ENCODE data around the gene KASH5. TPM values are rescaled to one million over a fixed set of nuclear protein-coding genes. Genes with fewer than 3 reads are reported as not detected.

KASH5 gene
- total and polyA plus RNA-seq, 2 of the 13 experiments (the other 11 are each of a cell fraction or from before 2014, with no cell fraction given), result not detected

- ChIA-PET POLR2A (no interaction called here), CTCF (ENCODE audit: low intra/inter-chr PET ratio, low total read pairs) (no interaction called here)
- intact Hi-C loops (cut with micrococcal nuclease; ENCODE audit: unreplicated experiment) (no loop called here), in situ Hi-C loops (cut with HindIII; ENCODE audit: extremely low pct_ligation_motif_present, low pct_unique_long_range_greater_than_20kb) (no loop called here)
- Histone ChIP-seq H4K20me1 (ENCODE audit: insufficient read depth, low read length) (no peaks in the 10 kb centered on the region), H3K4me1 (ENCODE audit: insufficient read depth, low read length) (no peaks in the 10 kb centered on the region), H3K9ac (ENCODE audit: insufficient read depth, low read depth, low read length) (no peak overlapping the region), H3K27ac (ENCODE audit: extremely low read length, insufficient read depth, low read length) (no peak overlapping the region), H3K27me3 (ENCODE audit: control insufficient read depth in 1 of 2, insufficient read depth in 2 of 2, low read length in 2 of 2) (no peaks in the 10 kb centered on the region), H3K36me3 (replicated peaks in 1 of 2; ENCODE audit: control insufficient read depth in 1 of 2, insufficient read depth in 2 of 2, low read length in 2 of 2) (peaks cover 3 to 5% of the 10 kb centered on the region in 2 experiments; a peak in 2 of 5 replicates), H3K4me2 (ENCODE audit: low read depth, low read length) (no peak overlapping the region), H3K9me3 (ENCODE audit: low read length) (no peaks in the 10 kb centered on the region), H2AFZ (ENCODE audit: low read length) (no peak overlapping the region), H3K4me3 (replicated peaks in 1 of 3; ENCODE audit: insufficient read depth in 1 of 3, low read depth in 2 of 3, low read length in 3 of 3) (no peak overlapping the region), H3K79me2 (ENCODE audit: insufficient read depth, low read length) (no peaks in the 10 kb centered on the region)
- 99% methylated on average over 26 of the region's 39 CpGs for WGBS (ENCODE audit: low lambda C conversion rate)
- no TSS peak for BruUV-seq (replicated peaks)
- FAIRE-seq (no peak), ATAC-seq (no peak; the same call in 1 of the 3 replicates), DNase-seq (ENCODE audit: low spot score) (no peak)
- no peak for TF ChIP-seq HOMEZ (CRISPR knock-in tag; IDR thresholded peaks at IDR 0.05; ENCODE audit: low read depth)
- no peak for TF ChIP-seq TRAFD1 (CRISPR knock-in tag; IDR thresholded peaks at IDR 0.05; ENCODE audit: borderline replicate concordance)
- no peak for TF ChIP-seq ZFP91 (CRISPR knock-in tag; IDR thresholded peaks at IDR 0.05; ENCODE audit: borderline replicate concordance)
- TF ChIP-seq ARNT (IDR thresholded peaks at IDR 0.05), result no peak
- no peak for TF ChIP-seq KDM5B (CRISPR knock-in tag; IDR thresholded peaks at IDR 0.05; ENCODE audit: borderline replicate concordance)
- TF ChIP-seq DRAP1 (CRISPR knock-in tag; IDR thresholded peaks at IDR 0.05), result no peak
- no peak for TF ChIP-seq SALL2 (CRISPR knock-in tag; IDR thresholded peaks at IDR 0.05)
- TF ChIP-seq GMEB2 (CRISPR knock-in tag; IDR thresholded peaks at IDR 0.05; ENCODE audit: low read depth), result no peak
- no peak for TF ChIP-seq RBAK (CRISPR knock-in tag; IDR thresholded peaks at IDR 0.05)
- no peak for TF ChIP-seq RNF2 (conservative IDR thresholded peaks at IDR 0.05; ENCODE audit: low read depth)
- no peak for TF ChIP-seq PHF8 (CRISPR knock-in tag; IDR thresholded peaks at IDR 0.05)
- no peak for TF ChIP-seq TSC22D2 (CRISPR knock-in tag; IDR thresholded peaks at IDR 0.05; ENCODE audit: borderline replicate concordance)
- no peak for TF ChIP-seq HDAC1 (CRISPR knock-in tag; IDR thresholded peaks at IDR 0.05)
- TF ChIP-seq RXRA (CRISPR knock-in tag; IDR thresholded peaks at IDR 0.05), result no peak
- no peak for TF ChIP-seq ARNTL (CRISPR knock-in tag; IDR thresholded peaks at IDR 0.05)
- no peak for TF ChIP-seq KDM5A (IDR thresholded peaks at IDR 0.05; ENCODE audit: borderline replicate concordance, low read length)
- TF ChIP-seq HNF4A (CRISPR knock-in tag; IDR thresholded peaks at IDR 0.05), result no peak
These were observed 76.1 kb downstream of the KASH5 start for GRCh38 chr19:49463960-49464740.

Measured in HepG2 (cell line).